Effector memory CD4-positive, alpha-beta T cell (primary cell): ENCODE results near the gene YBEY.

Experiments
- DNase-seq, 3 donors: peaks; one replicate each; pipeline ENCODE4 v3.0.0-alpha.2; 2020
- H3K27ac ChIP-seq: 2 replicates; pipeline ENCODE4 v1.7.0; 2013; ENCODE audit warnings: mild to moderate bottlenecking, low read length, moderate library complexity; ENCODE audit not compliant: insufficient read depth, poor library complexity, severe bottlenecking
- H3K27me3 ChIP-seq: replicated peaks from 2 replicates; pipeline ENCODE4 v1.7.0; 2013; ENCODE audit warnings: mild to moderate bottlenecking, low read length; ENCODE audit not compliant: insufficient read depth, control insufficient read depth, poor library complexity, severe bottlenecking
- H3K36me3 ChIP-seq: 2 replicates; pipeline ENCODE4 v1.7.0; 2013; ENCODE audit warnings: mild to moderate bottlenecking, low read length, moderate library complexity; ENCODE audit not compliant: control insufficient read depth, insufficient read depth
- H3K4me1 ChIP-seq: 2 replicates; pipeline ENCODE4 v1.7.0; 2013; ENCODE audit warnings: low read length, mild to moderate bottlenecking; ENCODE audit not compliant: control insufficient read depth, insufficient read depth, poor library complexity, severe bottlenecking
- H3K4me3 ChIP-seq: 2 replicates; pipeline ENCODE4 v1.7.0; 2013; ENCODE audit warnings: low read length, low read depth, mild to moderate bottlenecking; ENCODE audit not compliant: insufficient read depth, poor library complexity, severe bottlenecking
- H3K9me3 ChIP-seq: 2 replicates; pipeline ENCODE4 v1.7.0; 2013; ENCODE audit warnings: mild to moderate bottlenecking, low read length, moderate library complexity; ENCODE audit not compliant: control insufficient read depth

YBEY gene

GRCh38 chr21:46247699-46248421 lies 38.3 kb upstream of the YBEY start:
- no peak for DNase-seq
- no peaks in the 10 kb centered on the region for H3K4me1 ChIP-seq
- H3K9me3 ChIP-seq: no peaks in the 10 kb centered on the region
- H3K4me3 ChIP-seq: no peak overlapping the region
- H3K36me3 ChIP-seq: peaks cover 59% of the 10 kb centered on the region
- no peaks in the 10 kb centered on the region for H3K27me3 ChIP-seq
- no peak overlapping the region for H3K27ac ChIP-seq

- Histone ChIP-seq H3K4me3 (no peak overlapping the region), H3K27ac (no peak overlapping the region), H3K9me3 (no peaks in the 10 kb centered on the region), H3K36me3 (peaks cover 54% of the 10 kb centered on the region), H3K27me3 (no peaks in the 10 kb centered on the region), H3K4me1 (no peaks in the 10 kb centered on the region)
- no peak for DNase-seq
Measured at GRCh38 chr21:46248422-46248782, 37.7 kb upstream of the YBEY start.

DNA sequence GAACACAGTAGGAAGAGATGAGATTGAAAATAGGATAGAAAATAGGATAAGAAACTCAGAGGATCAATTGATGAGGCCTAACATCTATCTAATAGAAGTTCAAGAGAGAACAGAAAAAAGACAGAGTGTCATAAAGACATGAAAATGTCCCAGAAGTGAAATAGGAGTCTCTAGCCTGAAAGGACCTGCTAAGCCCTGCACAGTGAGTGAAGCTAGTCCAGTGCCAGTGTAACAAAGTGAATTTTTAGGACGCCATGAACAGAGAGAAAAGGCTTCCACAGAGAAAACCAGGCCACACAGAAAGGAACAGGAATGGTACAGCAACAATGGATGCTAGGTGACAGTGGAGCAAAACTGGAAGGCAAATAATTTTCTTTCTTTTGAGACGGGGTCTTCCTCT lies 37.3 kb upstream of the YBEY start:
- peaks cover 49% of the 10 kb centered on the region for H3K36me3 ChIP-seq
- no peaks in the 10 kb centered on the region for H3K9me3 ChIP-seq
- no peaks in the 10 kb centered on the region for H3K4me1 ChIP-seq
- H3K4me3 ChIP-seq: no peak overlapping the region
- DNase-seq: no peak
- H3K27ac ChIP-seq: no peak overlapping the region
- no peaks in the 10 kb centered on the region for H3K27me3 ChIP-seq

DNA sequence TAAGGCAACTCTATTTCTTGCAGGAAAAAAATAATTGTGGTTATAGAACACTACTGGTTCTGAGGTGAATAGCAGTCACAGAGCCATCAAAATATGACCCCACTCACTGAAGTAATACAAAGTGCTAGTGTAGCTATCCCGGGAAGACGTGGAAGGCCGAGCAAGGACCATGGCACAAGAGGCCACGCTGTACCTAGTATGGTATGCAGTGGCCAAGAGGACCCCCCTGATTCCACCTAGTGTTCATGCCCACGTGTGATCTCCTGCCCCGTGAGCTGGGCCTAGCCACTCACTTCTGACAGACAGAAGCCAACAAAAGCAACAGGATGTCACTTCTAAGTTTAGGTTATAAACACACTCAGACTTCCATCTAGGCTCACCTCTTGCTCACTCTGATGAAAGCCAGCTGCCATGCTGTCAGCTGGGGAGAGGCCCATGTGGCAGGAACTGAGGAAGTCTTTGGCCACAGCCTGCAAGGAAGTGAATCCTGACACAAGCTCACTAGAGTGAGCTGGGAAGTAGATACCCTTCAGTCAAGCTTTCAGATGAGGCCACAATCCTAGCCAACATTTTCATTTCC lies 35.9 kb upstream of the YBEY start:
- Histone ChIP-seq H3K27me3 (no peaks in the 10 kb centered on the region), H3K36me3 (peaks cover 46% of the 10 kb centered on the region), H3K27ac (peak overlapping the region; percentile 6), H3K4me3 (no peak overlapping the region), H3K4me1 (no peaks in the 10 kb centered on the region), H3K9me3 (no peaks in the 10 kb centered on the region)
- no peak for DNase-seq

GRCh38 chr21:46252840-46253239 lies 33.3 kb upstream of the YBEY start:
- Histone ChIP-seq H3K36me3 (peaks cover 48% of the 10 kb centered on the region), H3K27ac (peak overlapping the region; percentile 39), H3K4me3 (no peak overlapping the region), H3K9me3 (no peaks in the 10 kb centered on the region), H3K4me1 (no peaks in the 10 kb centered on the region), H3K27me3 (no peaks in the 10 kb centered on the region)
- DNase-seq: no peak

GRCh38 chr21:46253610-46254124 lies 32.5 kb upstream of the YBEY start:
- Histone ChIP-seq H3K36me3 (peaks cover 51% of the 10 kb centered on the region), H3K4me1 (no peaks in the 10 kb centered on the region)
- peak; percentile 8 to 13 (median 9) for DNase-seq

DNA sequence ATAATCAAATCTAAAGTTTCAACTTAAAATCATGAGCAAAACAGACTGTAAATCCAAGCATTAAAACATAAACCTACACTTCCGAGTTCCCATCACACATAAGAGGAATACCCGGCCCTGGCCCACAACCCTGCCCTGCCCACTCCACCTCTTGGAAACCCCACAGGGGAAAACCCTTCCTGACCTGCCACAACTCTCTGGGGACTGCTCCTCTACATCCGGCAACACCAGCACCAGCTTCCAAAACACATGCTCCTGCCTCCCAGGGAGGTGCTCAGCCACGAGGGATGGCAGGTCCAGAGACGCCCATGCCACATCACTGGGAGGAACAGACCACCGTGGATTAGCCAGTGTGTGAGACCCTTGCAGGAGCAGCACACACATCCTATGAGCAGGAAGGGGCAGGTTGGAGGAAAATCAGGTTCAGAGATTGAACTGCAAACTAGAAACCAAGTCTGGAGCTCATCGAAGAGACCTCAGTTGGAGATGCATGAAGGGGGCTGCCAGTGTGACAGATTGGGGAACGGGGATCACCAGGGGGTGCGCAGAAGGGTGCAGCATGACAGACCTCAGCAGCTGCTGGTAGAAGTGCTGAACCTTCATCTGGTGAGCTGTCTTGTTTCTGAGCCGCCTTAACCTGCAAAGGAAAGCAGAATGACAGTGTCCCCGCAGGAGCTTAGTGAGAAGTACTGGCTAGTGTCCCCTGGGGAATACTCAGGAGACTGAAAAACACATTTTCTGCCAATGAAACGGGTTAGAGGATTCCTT lies 31.8 kb upstream of the YBEY start:
- Histone ChIP-seq H3K27ac (peak overlapping the region; percentile 39), H3K27me3 (no peaks in the 10 kb centered on the region), H3K36me3 (peaks cover 56% of the 10 kb centered on the region), H3K9me3 (no peaks in the 10 kb centered on the region), H3K4me3 (no peak overlapping the region), H3K4me1 (no peaks in the 10 kb centered on the region)
- DNase-seq: no peak

More at GRCh38 chr21:46253610-46254124, 32.5 kb upstream of the YBEY start:
- Histone ChIP-seq H3K4me3 (no peak overlapping the region), H3K27ac (peak overlapping the region; percentile 39), H3K27me3 (no peaks in the 10 kb centered on the region), H3K9me3 (no peaks in the 10 kb centered on the region)

- H3K36me3 ChIP-seq: peaks cover 58% of the 10 kb centered on the region
- H3K4me3 ChIP-seq: no peak overlapping the region
- no peaks in the 10 kb centered on the region for H3K4me1 ChIP-seq
- H3K27me3 ChIP-seq: no peaks in the 10 kb centered on the region
- H3K9me3 ChIP-seq: no peaks in the 10 kb centered on the region
- no peak overlapping the region for H3K27ac ChIP-seq
- DNase-seq: no peak
Measured at GRCh38 chr21:46255166-46255565, 31.0 kb upstream of the YBEY start.

- H3K4me3 ChIP-seq: no peak overlapping the region
- H3K4me1 ChIP-seq: no peaks in the 10 kb centered on the region
- DNase-seq: no peak
- no peaks in the 10 kb centered on the region for H3K9me3 ChIP-seq
- peaks cover 65% of the 10 kb centered on the region for H3K36me3 ChIP-seq
- no peaks in the 10 kb centered on the region for H3K27me3 ChIP-seq
- H3K27ac ChIP-seq: no peak overlapping the region
Measured at GRCh38 chr21:46255758-46256337, 30.3 kb upstream of the YBEY start.
